ENCODE results near the gene MYRIP. TPM values are rescaled to one million over a fixed set of nuclear protein-coding genes. Genes with fewer than 3 reads are reported as not detected.

The MYRIP gene
- total RNA-seq, 2 experiments from 2014 or later, result not detected

DNA sequence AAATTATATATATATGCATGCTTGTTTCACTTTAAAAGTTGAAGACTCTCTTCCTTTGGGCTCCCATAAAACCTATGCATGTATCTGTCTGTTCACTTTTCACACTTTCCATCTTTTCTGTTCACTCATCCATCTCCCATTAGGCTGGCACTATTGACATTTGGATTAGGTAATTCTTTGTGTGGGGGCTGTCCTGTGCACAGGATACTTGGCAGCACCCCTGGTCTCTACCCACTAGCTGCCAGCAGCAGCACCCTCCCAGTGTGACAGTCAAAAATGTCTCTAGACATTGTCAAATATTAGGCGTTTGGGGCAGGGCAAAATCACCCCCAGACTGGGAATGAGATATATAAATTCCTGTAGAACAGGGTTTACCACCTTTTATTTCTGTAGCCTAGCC lies 427.8 kb downstream of the MYRIP start:
- Mint-ChIP-seq H3K27ac (no peak overlapping the region), H3K36me3 (no peaks in the 10 kb centered on the region), H3K9me3 (ENCODE audit: low read depth) (peaks cover 2% of the 10 kb centered on the region), H3K27me3 (no peaks in the 10 kb centered on the region), H3K4me1 (no peaks in the 10 kb centered on the region), H3K4me3 (no peak overlapping the region)
- DNase-seq (no peak), ATAC-seq (no peak)
- CTCF ChIA-PET, result no interaction called here

DNA sequence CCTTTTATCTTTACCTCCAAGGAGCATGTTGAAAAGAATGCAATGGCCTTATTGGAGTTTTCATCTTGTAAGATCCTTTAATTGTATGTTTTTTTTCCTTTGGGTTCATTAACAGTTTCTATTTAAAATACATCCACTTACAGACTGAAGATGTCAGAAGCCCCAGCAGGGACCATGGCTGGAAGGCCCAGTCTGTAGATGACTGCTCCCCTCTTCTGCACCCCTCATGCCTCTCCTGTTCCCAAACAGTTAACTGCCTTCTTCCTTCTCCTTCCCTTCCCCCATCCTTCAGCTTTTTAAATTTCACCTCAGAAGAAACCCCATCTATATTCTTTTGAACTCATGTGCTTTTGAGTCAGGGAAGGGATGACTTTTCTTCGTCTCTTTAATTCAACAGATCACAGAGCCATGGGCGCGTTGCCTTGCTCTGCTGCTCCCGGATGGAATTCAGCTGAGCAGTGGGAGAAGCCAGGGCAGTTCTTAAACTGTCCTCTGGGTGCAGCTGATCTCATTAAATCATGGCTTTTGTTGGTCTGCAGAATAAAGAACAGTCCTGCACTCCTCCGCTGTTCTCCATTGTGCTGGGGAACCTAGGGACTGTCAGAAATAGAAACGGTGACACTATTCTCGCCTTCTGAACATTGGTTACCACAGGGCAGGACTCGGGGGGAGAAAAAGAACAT lies 428.6 kb downstream of the MYRIP start:
- CTCF ChIA-PET, result no interaction called here
- ATAC-seq, result no peak

DNA sequence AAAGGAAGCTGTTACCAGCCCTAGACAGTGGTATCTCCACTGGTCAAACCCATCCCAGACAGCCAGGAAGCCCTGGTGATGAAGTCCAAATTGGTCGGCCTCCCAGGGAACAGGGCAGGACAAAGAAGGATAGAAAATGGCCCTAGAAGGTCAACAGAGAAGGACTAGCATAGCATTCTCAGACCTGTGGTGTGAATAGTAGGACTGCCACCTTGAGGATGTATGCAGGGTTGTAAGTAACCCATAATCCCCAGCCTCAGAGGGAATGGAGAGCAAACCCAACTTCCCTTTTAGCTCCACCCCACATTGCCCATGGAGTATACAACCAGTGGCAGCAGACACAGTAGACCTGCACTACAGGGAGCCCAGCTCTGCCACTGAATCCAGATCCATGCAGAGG lies 431.5 kb downstream of the MYRIP start:
- H3K27me3 Mint-ChIP-seq, result no peaks in the 10 kb centered on the region
- ATAC-seq (no peak), DNase-seq (no peak)
- CTCF ChIA-PET, result interaction anchor here (1.0 kb wide), 1 partner anchor 11 kb away, joined by 3 read pairs; no protein-coding TSS in a partner anchor
- no peak overlapping the region for H3K4me3 Mint-ChIP-seq
- no peaks in the 10 kb centered on the region for H3K4me1 Mint-ChIP-seq
- H3K27ac Mint-ChIP-seq, result no peak overlapping the region
- H3K36me3 Mint-ChIP-seq, result no peaks in the 10 kb centered on the region
- H3K9me3 Mint-ChIP-seq (ENCODE audit: low read depth), result no peaks in the 10 kb centered on the region

More for the DNA sequence above, 428.6 kb downstream of the MYRIP start:
- no peaks in the 10 kb centered on the region for H3K36me3 Mint-ChIP-seq
- H3K4me1 Mint-ChIP-seq, result no peaks in the 10 kb centered on the region
- no peaks in the 10 kb centered on the region for H3K27me3 Mint-ChIP-seq
- no peak overlapping the region for H3K4me3 Mint-ChIP-seq
- no peak for DNase-seq
- no peak overlapping the region for H3K27ac Mint-ChIP-seq
- peaks cover 2% of the 10 kb centered on the region for H3K9me3 Mint-ChIP-seq (ENCODE audit: low read depth)

DNA sequence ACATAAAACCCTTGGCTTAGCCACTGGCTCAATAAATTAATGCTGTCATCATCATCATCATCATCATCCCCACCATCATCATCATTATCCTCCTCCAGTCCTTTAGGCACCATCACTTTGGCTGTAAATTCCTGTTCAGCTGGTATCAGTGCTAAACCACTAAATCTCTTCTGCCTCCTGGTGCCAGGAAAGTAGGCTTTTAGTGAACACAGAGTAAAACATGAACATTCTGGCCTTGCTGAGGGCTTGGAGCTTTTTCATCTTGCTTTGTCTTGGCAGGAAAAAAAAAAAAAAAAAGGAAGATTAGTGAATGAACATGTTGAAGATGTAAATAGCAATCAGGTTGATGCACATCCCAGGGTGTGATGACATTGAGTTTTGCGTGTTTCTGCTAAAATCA lies 432.8 kb downstream of the MYRIP start:
- no peak for ATAC-seq
- Mint-ChIP-seq H3K9me3 (ENCODE audit: low read depth) (no peaks in the 10 kb centered on the region), H3K27me3 (no peaks in the 10 kb centered on the region), H3K4me3 (no peak overlapping the region), H3K27ac (no peak overlapping the region), H3K36me3 (no peaks in the 10 kb centered on the region), H3K4me1 (no peaks in the 10 kb centered on the region)
- CTCF ChIA-PET, result no interaction called here
- DNase-seq, result no peak

DNA sequence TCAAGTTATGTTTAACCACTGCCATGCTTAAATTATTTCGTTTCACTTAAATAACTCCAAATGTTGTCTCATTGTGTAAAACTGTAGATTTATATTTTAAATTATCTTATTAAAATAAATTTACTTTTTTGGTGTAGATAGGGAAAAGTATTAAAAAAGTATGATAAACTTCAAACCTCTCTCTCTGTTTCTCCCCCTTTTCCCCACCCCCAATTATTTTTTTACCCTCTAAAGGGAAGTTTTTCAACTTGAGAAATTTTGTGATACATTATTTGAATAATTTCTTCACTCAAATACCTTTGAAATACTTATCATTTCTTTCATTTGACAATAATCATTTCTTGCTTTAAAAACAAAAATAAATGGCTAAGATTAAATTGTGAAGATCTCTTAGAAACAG lies 433.2 kb downstream of the MYRIP start:
- Mint-ChIP-seq H3K9me3 (ENCODE audit: low read depth) (no peaks in the 10 kb centered on the region), H3K4me1 (no peaks in the 10 kb centered on the region), H3K4me3 (no peak overlapping the region), H3K27me3 (no peaks in the 10 kb centered on the region), H3K27ac (no peak overlapping the region), H3K36me3 (no peaks in the 10 kb centered on the region)
- DNase-seq (no peak), ATAC-seq (no peak)
- CTCF ChIA-PET, result no interaction called here

DNA sequence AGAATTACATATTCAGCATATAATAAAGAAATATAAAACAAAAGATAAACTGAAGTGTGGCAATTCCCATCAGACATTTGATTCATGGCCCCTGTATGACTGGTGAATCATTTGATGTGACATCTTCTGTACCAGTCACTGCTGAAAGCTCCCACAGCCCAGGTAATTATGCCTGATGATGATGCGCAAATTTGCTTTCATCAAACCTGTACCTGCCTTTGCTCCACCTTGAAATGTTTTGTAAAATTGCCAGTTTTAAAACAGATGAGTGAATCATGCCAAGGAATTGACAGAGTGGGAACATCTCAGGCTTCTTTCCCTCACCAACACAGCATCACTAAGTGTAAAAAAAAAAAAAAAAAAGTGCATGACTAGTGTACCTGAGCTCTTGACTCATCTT lies 433.6 kb downstream of the MYRIP start:
- DNase-seq (no peak), ATAC-seq (no peak)
- Mint-ChIP-seq H3K27ac (no peak overlapping the region), H3K4me1 (no peaks in the 10 kb centered on the region), H3K4me3 (no peak overlapping the region), H3K27me3 (no peaks in the 10 kb centered on the region), H3K36me3 (no peaks in the 10 kb centered on the region), H3K9me3 (ENCODE audit: low read depth) (no peaks in the 10 kb centered on the region)
- CTCF ChIA-PET, result no interaction called here

DNA sequence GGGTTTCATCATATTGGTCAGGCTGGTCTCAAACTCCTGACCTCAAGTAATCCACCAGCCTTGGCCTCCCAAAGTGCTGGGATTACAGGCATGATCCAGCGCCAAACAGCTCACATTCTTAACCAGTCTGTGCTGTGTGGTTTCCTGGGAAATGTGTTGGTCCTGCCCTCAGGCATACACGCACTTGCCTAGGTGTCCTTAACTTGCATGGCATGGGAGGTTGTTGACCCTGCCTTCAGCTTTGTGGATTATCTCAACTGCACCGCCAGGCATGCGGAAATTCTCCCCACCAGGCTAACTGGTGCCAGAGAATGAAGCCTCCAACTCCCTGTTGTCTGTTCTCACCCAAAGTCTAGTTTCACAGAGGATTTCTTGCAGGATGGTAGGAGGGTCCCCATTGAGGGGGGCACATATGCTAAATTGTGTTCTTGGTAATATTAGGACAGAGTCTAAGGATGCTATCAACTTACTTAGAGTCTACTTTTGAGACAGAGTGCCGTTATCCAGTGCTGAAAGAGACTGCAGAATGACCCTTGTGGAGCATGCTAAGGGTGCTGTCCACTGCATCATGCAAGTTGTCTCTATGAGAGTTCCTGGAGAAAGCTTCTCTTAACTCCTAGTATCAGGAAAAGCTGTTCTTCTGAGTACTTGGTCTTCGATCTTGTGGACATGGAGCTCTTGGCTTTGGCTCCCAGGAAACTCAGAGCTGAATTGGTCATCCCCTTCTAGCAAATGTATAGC lies 438.5 kb downstream of the MYRIP start:
- H3K27me3 Mint-ChIP-seq, result no peaks in the 10 kb centered on the region
- H3K9me3 Mint-ChIP-seq (ENCODE audit: low read depth), result no peaks in the 10 kb centered on the region
- no peak overlapping the region for H3K4me3 Mint-ChIP-seq
- no peaks in the 10 kb centered on the region for H3K36me3 Mint-ChIP-seq
- no peak overlapping the region for H3K27ac Mint-ChIP-seq
- DNase-seq, result no peak
- ATAC-seq, result no peak
- CTCF ChIA-PET, result no interaction called here
- H3K4me1 Mint-ChIP-seq, result no peaks in the 10 kb centered on the region

DNA sequence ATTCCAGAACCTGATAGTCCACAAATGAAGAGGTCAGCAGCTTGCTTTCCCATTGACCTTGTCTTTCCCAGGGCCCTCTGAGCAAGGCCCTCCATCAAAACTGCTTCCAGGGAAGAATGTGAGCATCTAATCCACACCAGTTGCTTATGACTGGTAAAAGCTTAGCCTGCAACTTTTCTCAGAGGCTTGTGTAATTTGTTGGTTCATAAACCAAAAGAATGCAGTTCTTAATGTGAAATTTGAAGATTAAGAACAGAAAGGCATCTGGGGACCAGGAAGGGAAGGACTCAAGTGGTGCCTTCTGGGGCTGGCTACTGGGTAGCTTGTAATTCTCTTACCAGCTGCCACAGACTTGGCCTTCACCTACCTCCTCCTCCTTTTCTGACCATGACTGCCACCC lies 439.2 kb downstream of the MYRIP start:
- CTCF ChIA-PET, result no interaction called here
- no peaks in the 10 kb centered on the region for H3K9me3 Mint-ChIP-seq (ENCODE audit: low read depth)
- no peak overlapping the region for H3K27ac Mint-ChIP-seq
- no peaks in the 10 kb centered on the region for H3K36me3 Mint-ChIP-seq
- DNase-seq, result no peak
- no peak for ATAC-seq
- no peaks in the 10 kb centered on the region for H3K4me1 Mint-ChIP-seq
- H3K27me3 Mint-ChIP-seq, result no peaks in the 10 kb centered on the region
- no peak overlapping the region for H3K4me3 Mint-ChIP-seq

DNA sequence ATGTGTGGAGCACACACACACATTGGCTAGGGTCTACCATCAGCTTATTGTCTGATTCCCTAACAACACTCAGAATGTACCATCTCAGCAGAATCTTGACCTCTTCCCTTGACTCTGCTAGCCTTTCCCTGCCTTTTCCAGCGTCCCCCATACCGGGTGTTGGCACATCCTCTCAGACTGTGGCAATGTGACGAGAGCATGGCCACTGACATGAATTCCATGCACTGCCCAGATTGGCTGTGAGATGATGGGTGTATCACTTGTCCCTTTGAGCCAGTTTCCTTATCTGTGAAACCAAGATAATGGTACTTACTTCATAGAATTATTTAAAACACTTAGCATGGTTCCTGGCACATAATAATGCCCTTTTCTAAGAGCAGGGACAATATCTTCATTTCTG lies 439.8 kb downstream of the MYRIP start:
- Mint-ChIP-seq H3K4me1 (no peaks in the 10 kb centered on the region), H3K27me3 (no peaks in the 10 kb centered on the region), H3K36me3 (no peaks in the 10 kb centered on the region), H3K27ac (no peak overlapping the region), H3K9me3 (ENCODE audit: low read depth) (no peaks in the 10 kb centered on the region), H3K4me3 (no peak overlapping the region)
- no peak for DNase-seq
- CTCF ChIA-PET, result no interaction called here
- ATAC-seq, result no peak

DNA sequence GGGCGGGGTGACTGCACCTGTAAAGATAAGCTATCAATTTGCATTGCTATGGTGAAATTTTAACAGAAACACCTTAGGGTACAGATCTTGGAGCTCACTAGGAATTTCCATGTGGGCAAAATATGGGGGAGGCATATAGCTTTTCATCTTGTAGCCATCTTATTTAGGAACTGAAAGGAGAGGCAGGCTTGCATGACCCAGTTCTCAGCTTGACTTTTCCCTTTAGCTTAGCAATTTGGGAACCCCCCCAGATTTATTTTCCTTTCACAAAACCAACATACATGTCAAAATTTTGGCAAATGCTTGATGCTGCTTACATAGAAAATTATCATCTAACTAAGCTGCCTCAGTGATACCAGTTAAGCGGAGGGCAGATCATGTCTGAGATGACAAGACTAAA lies 445.1 kb downstream of the MYRIP start:
- no peak for DNase-seq
- H3K27me3 Mint-ChIP-seq, result no peaks in the 10 kb centered on the region

DNA sequence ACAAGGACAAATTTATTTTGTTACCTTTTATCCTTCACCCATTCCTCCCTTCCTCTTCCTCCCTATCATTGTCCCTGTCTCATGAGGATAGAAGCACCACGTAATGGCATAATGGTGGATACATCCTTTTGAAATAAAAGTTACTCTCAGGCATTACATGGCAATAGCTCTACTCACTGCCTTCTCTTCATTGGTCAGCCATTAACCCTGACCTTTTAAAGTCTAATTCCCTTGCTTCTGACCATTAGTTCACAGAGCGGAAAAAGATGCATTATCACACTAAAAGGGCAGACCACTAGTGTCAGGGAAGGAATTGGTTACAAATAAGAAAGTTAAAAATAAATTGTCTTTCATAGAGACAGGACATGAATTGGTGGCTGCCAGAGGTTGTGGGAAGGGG lies 445.5 kb downstream of the MYRIP start:
- Mint-ChIP-seq H3K27me3 (no peaks in the 10 kb centered on the region), H3K4me3 (no peak overlapping the region), H3K9me3 (ENCODE audit: low read depth) (no peaks in the 10 kb centered on the region), H3K27ac (no peak overlapping the region), H3K36me3 (no peaks in the 10 kb centered on the region), H3K4me1 (no peaks in the 10 kb centered on the region)
- CTCF ChIA-PET, result no interaction called here
- DNase-seq, result no peak
- ATAC-seq, result no peak

More for the DNA sequence above, 445.1 kb downstream of the MYRIP start:
- Mint-ChIP-seq H3K4me1 (no peaks in the 10 kb centered on the region), H3K4me3 (no peak overlapping the region), H3K36me3 (no peaks in the 10 kb centered on the region), H3K27ac (no peak overlapping the region), H3K9me3 (ENCODE audit: low read depth) (no peaks in the 10 kb centered on the region)
- CTCF ChIA-PET, result no interaction called here
- no peak for ATAC-seq

DNA sequence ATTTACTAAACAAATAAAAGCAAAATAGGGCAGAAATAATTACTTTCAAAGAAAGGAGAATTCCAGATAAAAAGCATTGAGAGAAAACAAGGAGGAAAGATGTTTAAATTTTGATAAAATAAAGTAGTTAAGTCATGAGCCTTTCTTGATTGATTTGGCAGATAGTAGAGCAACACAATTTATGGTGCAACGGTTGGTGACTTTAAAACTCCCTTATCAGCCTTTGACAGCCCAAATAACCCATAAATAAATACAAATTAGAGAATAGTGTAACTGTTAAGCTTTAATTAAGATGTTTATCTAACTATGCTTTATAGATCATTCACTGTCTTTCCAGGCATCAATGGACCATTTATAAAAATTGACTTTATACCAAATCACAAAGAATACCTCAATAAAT lies 446.1 kb downstream of the MYRIP start:
- Mint-ChIP-seq H3K4me1 (no peaks in the 10 kb centered on the region), H3K9me3 (ENCODE audit: low read depth) (no peaks in the 10 kb centered on the region), H3K4me3 (no peak overlapping the region), H3K27me3 (no peaks in the 10 kb centered on the region), H3K36me3 (no peaks in the 10 kb centered on the region), H3K27ac (no peak overlapping the region)
- no peak for ATAC-seq
- CTCF ChIA-PET, result no interaction called here
- DNase-seq, result no peak

DNA sequence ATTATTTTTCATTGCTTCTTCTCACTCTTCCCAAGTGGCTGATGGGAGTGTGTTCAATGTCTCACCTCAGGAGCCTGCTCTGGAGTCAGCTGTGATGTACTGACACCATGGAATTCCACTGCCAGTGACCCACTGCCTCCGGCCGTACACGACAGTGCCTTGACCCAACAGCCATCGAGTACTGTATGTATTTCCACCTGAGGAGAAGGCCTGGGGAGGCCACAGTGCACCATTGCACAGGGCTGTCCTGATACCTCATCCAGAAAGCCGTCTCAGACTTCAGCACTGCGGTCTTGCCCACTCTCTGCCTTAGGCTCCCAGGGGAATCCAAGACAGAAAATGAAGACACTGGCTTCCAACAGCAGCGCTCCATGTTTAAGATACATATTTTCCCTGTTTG lies 448.7 kb downstream of the MYRIP start:
- ATAC-seq (no peak), DNase-seq (no peak)
- Mint-ChIP-seq H3K27ac (no peak overlapping the region), H3K36me3 (no peaks in the 10 kb centered on the region), H3K4me1 (no peaks in the 10 kb centered on the region), H3K4me3 (no peak overlapping the region), H3K27me3 (no peaks in the 10 kb centered on the region), H3K9me3 (ENCODE audit: low read depth) (no peaks in the 10 kb centered on the region)
- CTCF ChIA-PET, result no interaction called here

DNA sequence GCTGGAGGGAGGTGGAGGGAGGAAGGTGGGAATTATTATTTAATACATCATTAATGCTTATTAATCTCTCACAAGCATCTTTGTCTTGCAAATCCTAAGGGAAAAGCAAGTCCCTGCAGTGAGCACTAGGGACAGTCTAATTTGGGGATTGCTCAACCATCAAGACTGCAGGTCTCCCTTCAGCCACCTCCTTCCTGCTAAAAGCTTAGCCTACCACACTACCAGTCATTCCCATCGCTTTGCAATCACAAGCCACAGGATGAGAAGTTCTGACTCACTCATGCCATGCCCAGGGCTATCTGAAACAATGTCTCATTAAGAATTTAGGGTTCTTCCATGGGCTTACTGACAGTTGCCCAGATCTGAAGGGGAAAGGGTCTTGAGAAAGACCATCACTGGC lies 449.1 kb downstream of the MYRIP start:
- H3K4me1 Mint-ChIP-seq, result no peaks in the 10 kb centered on the region
- H3K27me3 Mint-ChIP-seq, result no peaks in the 10 kb centered on the region
- H3K27ac Mint-ChIP-seq, result no peak overlapping the region
- no peak overlapping the region for H3K4me3 Mint-ChIP-seq
- ATAC-seq (no peak), DNase-seq (no peak)
- H3K9me3 Mint-ChIP-seq (ENCODE audit: low read depth), result no peaks in the 10 kb centered on the region
- no peaks in the 10 kb centered on the region for H3K36me3 Mint-ChIP-seq
- CTCF ChIA-PET, result no interaction called here

Measured in activated CD8-positive, alpha-beta memory T cell treated with anti-CD3 and anti-CD28 coated beads, Interleukin-2, amount 10 ng/mL, durations not matched to agents 7 days and 5 days (primary cell).